Amniotic epithelial cell (primary cell): ENCODE data around the gene GZMH.
"Not testable (repeated sequence)": the region's sequence is repeated elsewhere in the genome, so short reads cannot be mapped to it uniquely, and the experiment has no call there.

Source experiments
- DNase-seq: peaks from one replicate; pipeline ENCODE4 v3.0.0-alpha.2; 2010; ENCODE audit warnings: low read depth

GZMH gene

GRCh38 chr14:24595073-24595808 is 14.2 kb downstream of the GZMH start:
- no peak for DNase-seq

- not testable (repeated sequence) for DNase-seq
These were observed 18.5 kb downstream of the GZMH start for GRCh38 chr14:24591004-24591403.

GRCh38 chr14:24584402-24584801 is 25.1 kb downstream of the GZMH start:
- not testable (repeated sequence) for DNase-seq

GRCh38 chr14:24578558-24578957 is 30.9 kb downstream of the GZMH start:
- DNase-seq: no peak

- no peak for DNase-seq
These were observed 32.7 kb downstream of the GZMH start for GRCh38 chr14:24576771-24577170.

GRCh38 chr14:24576182-24576581 is 33.3 kb downstream of the GZMH start, which contains the start of gene CTSG:
Gene CTSG (minus strand): TSS chr14:24576250. CDS start chr14:24576223, 27 bp downstream.
- DNase-seq: no peak

- DNase-seq: no peak
These were observed 35.2 kb downstream of the GZMH start for GRCh38 chr14:24574206-24574774.

- DNase-seq: no peak
These were observed 43.2 kb downstream of the GZMH start for GRCh38 chr14:24566318-24566717.

- DNase-seq: no peak
These were observed 43.7 kb downstream of the GZMH start for GRCh38 chr14:24565766-24566165.

GRCh38 chr14:24563505-24563904 is 46.0 kb downstream of the GZMH start:
- no peak for DNase-seq

GRCh38 chr14:24556756-24557155 is 52.7 kb downstream of the GZMH start:
- DNase-seq: no peak
